ENCODE data around the gene BANK1. TPM values are rescaled to one million over a fixed set of nuclear protein-coding genes. Genes with fewer than 3 reads are reported as not detected.

The BANK1 gene
- total RNA-seq, 1 donor from 2014 or later = 0.87 TPM

GRCh38 chr4:101950258-101950979 is 159.9 kb downstream of the BANK1 start:
- Mint-ChIP-seq H3K27ac (no peak overlapping the region), H3K4me3 (no peak overlapping the region), H3K9me3 (no peaks in the 10 kb centered on the region), H3K4me1 (peaks cover 29% of the 10 kb centered on the region), H3K27me3 (ENCODE audit: low read depth) (no peaks in the 10 kb centered on the region), H3K36me3 (no peaks in the 10 kb centered on the region)
- TF ChIP-seq CTCF (IDR thresholded peaks at IDR 0.05; ENCODE audit: unreplicated experiment) = no peak
- no peak for DNase-seq (ENCODE audit: low spot score in 2 of 2, unreplicated experiment in 2 of 2)

GRCh38 chr4:101952985-101953384 is 162.5 kb downstream of the BANK1 start:
- Mint-ChIP-seq H3K4me1 (peaks cover 40% of the 10 kb centered on the region), H3K36me3 (no peaks in the 10 kb centered on the region), H3K27me3 (ENCODE audit: low read depth) (no peaks in the 10 kb centered on the region), H3K4me3 (no peak overlapping the region), H3K27ac (no peak overlapping the region), H3K9me3 (no peaks in the 10 kb centered on the region)
- DNase-seq (ENCODE audit: low spot score in 2 of 2, unreplicated experiment in 2 of 2) = no peak
- no peak for TF ChIP-seq CTCF (IDR thresholded peaks at IDR 0.05; ENCODE audit: unreplicated experiment)

GRCh38 chr4:101953949-101954348 is 163.4 kb downstream of the BANK1 start:
- Mint-ChIP-seq H3K27ac (peak overlapping the region; percentile 82), H3K36me3 (no peaks in the 10 kb centered on the region), H3K4me1 (peaks cover 40% of the 10 kb centered on the region), H3K27me3 (ENCODE audit: low read depth) (no peaks in the 10 kb centered on the region), H3K4me3 (no peak overlapping the region), H3K9me3 (no peaks in the 10 kb centered on the region)
- TF ChIP-seq CTCF (IDR thresholded peaks at IDR 0.05; ENCODE audit: unreplicated experiment) = no peak
- peak in 1 of 2 experiments; percentile 41 for DNase-seq (ENCODE audit: low spot score in 2 of 2, unreplicated experiment in 2 of 2)

GRCh38 chr4:101954351-101954750 is 163.8 kb downstream of the BANK1 start:
- no peak for TF ChIP-seq CTCF (IDR thresholded peaks at IDR 0.05; ENCODE audit: unreplicated experiment)
- Mint-ChIP-seq H3K36me3 (no peaks in the 10 kb centered on the region), H3K4me3 (no peak overlapping the region), H3K9me3 (no peaks in the 10 kb centered on the region), H3K27ac (peak overlapping the region; percentile 82), H3K27me3 (ENCODE audit: low read depth) (no peaks in the 10 kb centered on the region), H3K4me1 (peaks cover 40% of the 10 kb centered on the region)
- DNase-seq (ENCODE audit: low spot score in 2 of 2, unreplicated experiment in 2 of 2) = no peak

- Mint-ChIP-seq H3K9me3 (no peaks in the 10 kb centered on the region), H3K4me3 (no peak overlapping the region), H3K4me1 (peaks cover 40% of the 10 kb centered on the region), H3K36me3 (no peaks in the 10 kb centered on the region), H3K27ac (peak overlapping the region; percentile 71), H3K27me3 (ENCODE audit: low read depth) (no peaks in the 10 kb centered on the region)
- no peak for TF ChIP-seq CTCF (IDR thresholded peaks at IDR 0.05; ENCODE audit: unreplicated experiment)
- DNase-seq (ENCODE audit: low spot score in 2 of 2, unreplicated experiment in 2 of 2) = no peak
These were observed 164.6 kb downstream of the BANK1 start for GRCh38 chr4:101954975-101955678.
